ENCODE results near the gene ARMC6. TPM values are rescaled to one million over a fixed set of nuclear protein-coding genes. Genes with fewer than 3 reads are reported as not detected.

ARMC6 gene
- total and polyA plus RNA-seq, 2 experiments from 2014 or later: 26.4 to 30.8 TPM

DNA sequence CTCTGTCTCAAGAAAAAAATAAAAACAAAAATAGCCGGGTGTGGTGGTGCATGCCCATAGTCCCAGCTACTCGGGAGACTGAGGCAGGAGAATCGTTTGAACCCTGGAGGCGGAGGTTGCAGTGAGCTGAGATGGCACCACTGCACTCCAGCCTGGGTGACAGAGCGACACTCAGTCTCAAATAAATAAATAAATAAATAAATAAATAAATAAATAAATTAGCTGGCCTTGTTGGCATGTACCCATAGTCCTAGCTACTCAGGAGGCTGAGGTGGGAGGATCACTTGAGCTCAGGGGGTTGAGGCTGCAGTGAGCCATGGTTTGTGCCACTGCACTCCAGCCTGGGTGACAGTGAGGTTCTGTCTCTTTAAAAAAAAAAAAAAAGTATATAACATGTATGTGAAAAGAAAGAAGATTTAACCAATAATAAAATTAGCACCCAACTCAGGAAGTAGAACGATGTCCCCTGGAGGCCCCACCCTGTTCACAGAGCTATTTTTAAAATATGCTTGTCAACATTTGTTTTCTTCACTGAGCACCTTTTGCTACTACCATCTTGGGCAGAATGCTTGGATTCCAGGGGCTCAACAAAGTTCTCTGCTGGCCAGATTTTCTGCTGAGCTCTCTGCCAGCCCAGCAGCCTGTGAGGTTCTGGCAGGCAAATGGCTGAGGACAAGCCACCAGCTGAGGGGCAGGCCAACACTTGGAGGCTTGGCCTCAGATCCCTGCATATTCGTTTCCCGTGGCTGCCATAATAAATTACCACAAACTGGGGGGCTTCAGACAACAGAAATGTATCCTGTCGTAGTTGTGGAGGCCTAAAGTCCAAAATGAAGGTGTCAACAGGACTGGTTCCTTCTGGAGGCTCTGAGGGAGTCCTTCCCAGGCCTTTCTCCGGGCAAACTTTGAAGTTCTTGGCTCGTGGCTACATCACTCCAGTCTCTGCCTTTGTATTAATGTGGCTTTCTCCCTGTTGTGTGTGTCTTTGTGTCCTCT, 35.6 kb downstream of the ARMC6 start:
- no peaks in the 10 kb centered on the region for H3K9me2 ChIP-seq (replicated peaks; ENCODE audit: insufficient read depth)
- H3K4me1 ChIP-seq (ENCODE audit: insufficient read depth): no peaks in the 10 kb centered on the region
- 91% methylated on average over 11 of the region's 11 CpGs for WGBS (ENCODE audit: low lambda C conversion rate, missing lambda C conversion rate)
- H3K9me3 ChIP-seq (ENCODE audit: low read depth): no peaks in the 10 kb centered on the region
- TF ChIP-seq, protein P1, sequence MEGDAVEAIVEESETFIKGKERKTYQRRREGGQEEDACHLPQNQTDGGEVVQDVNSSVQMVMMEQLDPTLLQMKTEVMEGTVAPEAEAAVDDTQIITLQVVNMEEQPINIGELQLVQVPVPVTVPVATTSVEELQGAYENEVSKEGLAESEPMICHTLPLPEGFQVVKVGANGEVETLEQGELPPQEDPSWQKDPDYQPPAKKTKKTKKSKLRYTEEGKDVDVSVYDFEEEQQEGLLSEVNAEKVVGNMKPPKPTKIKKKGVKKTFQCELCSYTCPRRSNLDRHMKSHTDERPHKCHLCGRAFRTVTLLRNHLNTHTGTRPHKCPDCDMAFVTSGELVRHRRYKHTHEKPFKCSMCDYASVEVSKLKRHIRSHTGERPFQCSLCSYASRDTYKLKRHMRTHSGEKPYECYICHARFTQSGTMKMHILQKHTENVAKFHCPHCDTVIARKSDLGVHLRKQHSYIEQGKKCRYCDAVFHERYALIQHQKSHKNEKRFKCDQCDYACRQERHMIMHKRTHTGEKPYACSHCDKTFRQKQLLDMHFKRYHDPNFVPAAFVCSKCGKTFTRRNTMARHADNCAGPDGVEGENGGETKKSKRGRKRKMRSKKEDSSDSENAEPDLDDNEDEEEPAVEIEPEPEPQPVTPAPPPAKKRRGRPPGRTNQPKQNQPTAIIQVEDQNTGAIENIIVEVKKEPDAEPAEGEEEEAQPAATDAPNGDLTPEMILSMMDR (IDR thresholded peaks at IDR 0.05; ENCODE audit: poor library complexity): no peak
- TF ChIP-seq EZH2 (IDR thresholded peaks at IDR 0.05; ENCODE audit: borderline replicate concordance): no peak
- H3K4me3 ChIP-seq: no peak overlapping the region
- no peak overlapping the region for H3K4me2 ChIP-seq
- H3K36me3 ChIP-seq (replicated peaks; ENCODE audit: insufficient read depth, low read depth): no peaks in the 10 kb centered on the region
- H4K20me1 ChIP-seq (ENCODE audit: insufficient read depth, poor library complexity, severe bottlenecking): no peaks in the 10 kb centered on the region
- H3K79me2 ChIP-seq: peaks cover 7% of the 10 kb centered on the region
- H3K27ac ChIP-seq: no peak overlapping the region
- DNase-seq (ENCODE audit: low spot score): no peak
- no peak overlapping the region for H2AFZ ChIP-seq
- no peaks in the 10 kb centered on the region for H3K27me3 ChIP-seq

GRCh38 chr19:19071897-19072296, 38.5 kb downstream of the ARMC6 start:
- peaks cover 4% of the 10 kb centered on the region for H3K4me1 ChIP-seq (ENCODE audit: insufficient read depth)

GRCh38 chr19:19074196-19074882, 40.9 kb downstream of the ARMC6 start:
- TF ChIP-seq EZH2 (IDR thresholded peaks at IDR 0.05; ENCODE audit: borderline replicate concordance) (no peak), EZH2phosphoT487 (IDR thresholded peaks at IDR 0.05; ENCODE audit: low read depth, severe bottlenecking, unreplicated experiment) (no peak)
- TF ChIP-seq, protein P1 (IDR thresholded peaks at IDR 0.05; ENCODE audit: poor library complexity): no peak
- WGBS (ENCODE audit: low lambda C conversion rate, missing lambda C conversion rate): 49% methylated on average over 13 of the region's 13 CpGs
- H3K4me3 ChIP-seq: no peak overlapping the region
- H2AFZ ChIP-seq: no peak overlapping the region
- no peaks in the 10 kb centered on the region for H3K36me3 ChIP-seq (replicated peaks; ENCODE audit: insufficient read depth, low read depth)
- peaks cover 4% of the 10 kb centered on the region for H3K4me1 ChIP-seq (ENCODE audit: insufficient read depth)
- H3K4me2 ChIP-seq: peak overlapping the region; percentile 15
- H3K27ac ChIP-seq: no peak overlapping the region
- H3K9me3 ChIP-seq (ENCODE audit: low read depth): no peaks in the 10 kb centered on the region
- no peaks in the 10 kb centered on the region for H4K20me1 ChIP-seq (ENCODE audit: insufficient read depth, poor library complexity, severe bottlenecking)
- H3K9me2 ChIP-seq (replicated peaks; ENCODE audit: insufficient read depth): no peaks in the 10 kb centered on the region
- no peak for DNase-seq (ENCODE audit: low spot score)
- H3K79me2 ChIP-seq: no peaks in the 10 kb centered on the region
- no peaks in the 10 kb centered on the region for H3K27me3 ChIP-seq

More at GRCh38 chr19:19071897-19072296, 38.5 kb downstream of the ARMC6 start:
- Histone ChIP-seq H3K27me3 (no peaks in the 10 kb centered on the region), H3K4me3 (no peak overlapping the region), H3K9me3 (ENCODE audit: low read depth) (no peaks in the 10 kb centered on the region), H2AFZ (no peak overlapping the region), H4K20me1 (ENCODE audit: insufficient read depth, poor library complexity, severe bottlenecking) (no peaks in the 10 kb centered on the region), H3K9me2 (replicated peaks; ENCODE audit: insufficient read depth) (no peaks in the 10 kb centered on the region), H3K79me2 (peaks cover 7% of the 10 kb centered on the region), H3K4me2 (no peak overlapping the region), H3K27ac (no peak overlapping the region), H3K36me3 (replicated peaks; ENCODE audit: insufficient read depth, low read depth) (no peaks in the 10 kb centered on the region)
- WGBS (ENCODE audit: low lambda C conversion rate, missing lambda C conversion rate): 96% methylated on average over 8 of the region's 8 CpGs
- DNase-seq (ENCODE audit: low spot score): no peak
- TF ChIP-seq, protein P1 (IDR thresholded peaks at IDR 0.05; ENCODE audit: poor library complexity): no peak
- no peak for TF ChIP-seq EZH2 (IDR thresholded peaks at IDR 0.05; ENCODE audit: borderline replicate concordance)
- no peak for TF ChIP-seq EZH2phosphoT487 (IDR thresholded peaks at IDR 0.05; ENCODE audit: low read depth, severe bottlenecking, unreplicated experiment)
